ENCODE measurements around the gene VPS13A.

The VPS13A gene

GRCh38 chr9:77177143-77177893, at the start of gene VPS13A:
TSS of gene VPS13A (plus strand) at chr9:77177534. CDS start at chr9:77177705, 171 bp downstream.
- DNase-seq, result peak; percentile 91

- no peak for DNase-seq
These were observed 49.1 kb upstream of the VPS13A start for GRCh38 chr9:77128125-77128789.

DNA sequence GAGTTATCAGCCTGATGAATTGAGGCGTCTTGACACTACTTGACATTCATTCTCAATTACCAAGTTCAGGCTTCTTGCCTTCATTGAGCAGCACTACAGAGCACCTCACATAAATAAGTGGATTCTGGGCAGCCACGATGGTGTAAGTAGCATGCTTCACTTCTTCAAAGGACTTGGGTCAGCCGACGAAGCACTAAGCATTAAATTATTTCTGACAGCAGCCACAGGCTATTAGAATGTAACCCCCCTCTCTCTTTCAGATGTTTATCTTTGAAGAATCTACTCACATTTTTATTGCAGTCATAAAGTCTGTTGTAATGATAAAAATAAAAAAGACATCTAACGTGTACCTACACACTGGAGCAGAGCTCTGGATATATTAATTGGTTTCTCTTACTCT, 45.9 kb upstream of the VPS13A start:
- no peak for DNase-seq

GRCh38 chr9:77133011-77133410, 44.3 kb upstream of the VPS13A start:
- DNase-seq, result no peak

- no peak for DNase-seq
These were observed 35.0 kb upstream of the VPS13A start for GRCh38 chr9:77142366-77142765.

DNA sequence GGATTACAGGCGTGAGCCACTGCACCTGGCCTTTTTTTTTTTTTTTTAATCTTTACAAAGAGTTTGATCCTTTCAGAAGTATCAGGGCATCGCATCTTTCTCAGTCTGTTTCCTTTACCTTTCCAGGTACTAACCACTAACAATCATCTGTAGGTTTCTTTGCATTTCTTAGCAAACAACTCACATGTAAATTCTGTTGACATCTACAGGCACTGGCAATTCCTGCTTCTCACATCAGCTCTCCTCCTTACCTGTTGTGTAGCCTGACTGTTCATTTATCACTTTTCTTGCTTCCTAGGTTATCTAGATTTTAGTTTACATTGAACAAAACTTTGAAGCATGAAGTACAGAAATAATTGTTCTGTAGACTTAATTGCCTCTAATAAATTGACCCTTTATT, 27.5 kb upstream of the VPS13A start:
- DNase-seq, result no peak

- DNase-seq, result no peak
These were observed 25.0 kb upstream of the VPS13A start for GRCh38 chr9:77152289-77152688.

DNA sequence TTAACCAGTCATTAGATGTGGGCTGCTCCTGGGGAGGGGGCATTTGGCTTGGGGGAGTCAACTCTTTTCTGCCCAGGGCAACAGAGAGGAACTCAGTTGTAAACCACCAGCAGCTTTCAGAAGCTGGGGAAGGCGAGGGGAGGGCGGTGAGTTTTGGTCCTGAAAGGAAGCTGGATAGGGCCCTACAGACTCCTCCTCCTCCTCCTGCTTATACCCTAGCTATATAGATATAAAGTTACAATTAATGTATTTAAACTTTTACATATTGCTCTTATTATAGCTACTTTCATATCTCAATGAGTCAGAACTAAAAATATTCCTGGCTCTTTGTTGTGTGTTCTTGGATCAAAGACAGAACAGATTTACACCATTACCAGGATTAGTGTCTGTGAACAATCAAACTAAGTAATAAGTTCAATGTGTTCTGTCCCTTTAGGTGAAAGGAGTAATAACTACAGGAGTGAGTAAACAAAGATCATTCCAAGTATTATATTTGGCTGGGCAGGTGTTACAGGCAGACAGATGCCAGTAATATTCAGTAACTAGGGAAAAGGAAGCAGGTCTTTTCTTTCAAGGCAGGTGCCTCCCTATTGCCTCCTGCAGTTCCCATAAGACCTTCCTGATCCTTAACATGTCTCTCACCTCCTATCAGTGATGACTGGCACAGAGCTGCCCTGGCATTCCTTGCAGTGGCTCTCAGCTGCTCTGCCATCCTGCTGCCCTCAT, 20.5 kb upstream of the VPS13A start:
- DNase-seq, result no peak

- DNase-seq, result no peak
These were observed 18.4 kb upstream of the VPS13A start for GRCh38 chr9:77158772-77159513.

- no peak for DNase-seq
These were observed 16.1 kb upstream of the VPS13A start for GRCh38 chr9:77161191-77161590.

- no peak for DNase-seq
These were observed 15.4 kb upstream of the VPS13A start for GRCh38 chr9:77161966-77162365.

GRCh38 chr9:77162366-77162765, 15.0 kb upstream of the VPS13A start:
- DNase-seq, result no peak

DNA sequence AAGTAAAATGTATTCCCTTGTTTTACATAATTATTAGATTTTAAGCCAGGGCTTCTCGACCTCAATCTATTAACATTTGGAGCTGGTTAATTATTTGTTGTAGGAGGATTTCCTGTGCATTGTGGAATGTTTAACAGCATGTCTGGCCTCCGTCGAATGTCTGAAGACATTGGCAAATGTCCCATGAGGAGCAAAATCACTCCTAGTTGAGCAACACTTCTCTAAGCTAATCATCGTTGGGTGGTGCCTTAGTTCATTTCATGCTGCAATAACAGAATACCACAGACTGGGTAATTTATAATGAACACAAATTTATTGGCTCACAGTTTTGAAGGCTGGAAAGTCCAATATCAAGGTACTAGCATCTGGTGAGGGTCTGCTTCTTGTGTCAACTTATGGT, 13.4 kb upstream of the VPS13A start:
- DNase-seq, result no peak

DNA sequence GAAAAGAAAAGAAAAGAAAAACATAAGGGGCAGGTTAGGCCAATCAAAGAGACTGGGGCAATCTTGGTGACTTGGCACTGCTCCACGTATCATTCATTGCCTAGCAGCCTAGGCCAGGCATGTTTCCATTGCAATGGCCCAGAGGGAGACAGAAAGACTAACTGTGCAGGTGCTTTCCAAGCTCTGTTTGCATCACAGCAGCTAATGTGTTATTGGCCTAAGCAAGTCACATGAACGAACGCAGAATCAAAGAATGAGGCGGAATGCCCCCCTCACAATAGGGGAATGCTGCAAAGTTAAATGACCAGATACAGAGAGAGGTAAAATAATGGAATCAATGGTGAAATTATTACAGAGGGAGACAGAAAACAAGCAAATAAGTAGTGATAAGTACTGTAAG, 11.1 kb upstream of the VPS13A start:
- DNase-seq, result no peak

GRCh38 chr9:77170991-77171699, 6.2 kb upstream of the VPS13A start:
- no peak for DNase-seq

- no peak for DNase-seq
These were observed 2.2 kb upstream of the VPS13A start for GRCh38 chr9:77175151-77175550.

DNA sequence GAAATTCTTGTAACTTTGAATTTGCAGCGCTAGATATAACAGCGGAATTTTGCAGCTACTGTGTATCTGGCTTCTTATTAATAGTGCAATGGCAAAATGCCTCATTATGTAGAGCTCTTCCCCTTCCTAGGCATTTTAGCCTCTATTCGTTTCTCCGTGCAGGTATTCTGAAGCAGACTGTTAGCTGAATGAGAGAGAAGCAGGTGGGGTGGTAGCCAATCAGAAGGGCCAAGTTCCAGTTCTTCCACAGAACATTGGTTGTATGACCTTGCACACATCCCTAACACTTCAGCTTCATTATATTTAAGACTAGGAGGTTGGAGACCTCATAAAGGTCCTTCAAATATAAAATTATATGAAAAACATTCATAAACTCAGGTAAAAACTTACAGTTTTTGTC, 1.2 kb upstream of the VPS13A start:
- no peak for DNase-seq

DNA sequence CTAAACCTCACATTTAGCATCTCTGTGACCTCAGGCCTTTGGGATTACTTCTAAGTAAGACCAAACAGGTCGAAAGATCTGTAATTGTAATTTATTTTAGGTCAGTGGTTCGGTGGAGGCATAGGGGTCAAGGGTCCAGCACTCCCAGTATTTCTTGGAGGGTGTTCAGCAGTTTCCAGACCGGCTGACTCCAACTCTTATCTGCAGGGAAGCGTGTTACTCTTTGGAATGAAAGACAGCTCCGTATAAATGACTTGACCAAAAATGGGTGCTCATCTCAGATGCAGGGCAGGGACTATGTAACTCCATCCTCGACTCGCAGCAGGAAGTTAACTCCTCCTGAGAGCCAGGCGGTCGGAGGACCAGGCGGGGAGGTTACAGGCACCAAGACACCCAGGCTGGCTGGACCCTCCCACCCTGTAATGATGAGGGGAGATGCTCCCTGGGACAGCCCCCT, 620 bp upstream of the VPS13A start:
- no peak for DNase-seq

DNA sequence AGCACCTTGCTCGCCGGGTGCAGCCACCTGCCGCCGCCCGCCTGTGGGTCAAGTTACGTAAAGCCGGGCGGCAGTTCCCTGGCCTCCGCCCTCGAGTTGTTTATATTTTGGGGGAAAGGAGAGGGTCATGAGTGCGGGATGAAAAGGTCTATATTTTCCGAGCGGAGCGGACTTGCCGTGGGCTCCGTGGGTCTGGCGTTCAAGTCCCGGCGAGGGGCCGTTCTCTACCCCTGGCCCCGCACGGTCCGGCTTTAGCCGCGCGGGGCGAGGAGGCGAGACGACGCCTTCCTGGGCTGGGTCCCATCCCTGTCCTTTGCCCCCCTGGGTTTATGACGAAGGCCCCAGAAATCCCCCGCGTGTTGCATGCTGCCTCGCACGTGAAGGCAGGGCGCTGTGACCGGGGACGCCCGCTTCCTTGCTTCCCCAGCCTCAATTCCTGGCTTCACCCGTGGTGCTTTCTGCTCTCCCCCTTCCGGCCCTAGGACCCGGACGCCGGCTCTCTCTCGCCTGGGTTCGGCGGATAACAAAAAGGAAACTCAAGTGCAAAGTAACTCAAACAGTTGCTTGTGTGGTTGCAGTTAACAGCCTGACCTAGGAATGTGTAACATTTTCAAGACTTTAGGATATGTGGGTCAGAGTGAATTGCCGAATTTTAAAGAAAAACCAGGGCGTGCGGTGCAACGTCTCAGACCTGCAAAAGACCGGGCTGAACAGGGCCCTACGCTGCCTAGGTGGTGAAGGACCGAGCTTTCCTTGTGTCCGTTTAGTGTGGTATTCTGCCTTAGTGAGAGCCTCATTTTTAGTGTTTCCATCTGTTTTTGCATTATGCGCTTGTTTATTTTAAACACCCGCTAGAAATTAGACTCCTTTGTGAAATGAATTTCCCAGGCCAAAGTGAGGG, 810 bp downstream of the VPS13A start:
- peak; percentile 37 for DNase-seq

- no peak for DNase-seq
These were observed 2.7 kb downstream of the VPS13A start for GRCh38 chr9:77180056-77180455.

- no peak for DNase-seq
These were observed 6.2 kb downstream of the VPS13A start for GRCh38 chr9:77183581-77183980.
